Measurements from ENCODE around the gene EDC4.

The EDC4 gene

GRCh38 chr16:67930678-67931211 lies 57.9 kb downstream of the EDC4 start:
- H3K9me3 ChIP-seq (ENCODE audit: control insufficient read depth, low read length): no peaks in the 10 kb centered on the region
- peaks cover 8% of the 10 kb centered on the region for H3K4me1 ChIP-seq (ENCODE audit: control insufficient read depth, insufficient read depth, low read length)
- H3K4me3 ChIP-seq (ENCODE audit: insufficient read depth, low read depth, low read length): no peak overlapping the region
- no peaks in the 10 kb centered on the region for H3K27me3 ChIP-seq (ENCODE audit: control insufficient read depth, insufficient read depth, low read length, poor library complexity, severe bottlenecking)
- 94 to 95% methylated on average over 17 of the region's 17 CpGs for WGBS, 2 experiments
- no peaks in the 10 kb centered on the region for H3K36me3 ChIP-seq (ENCODE audit: control insufficient read depth, insufficient read depth, low read length)
- no peak overlapping the region for H3K27ac ChIP-seq (ENCODE audit: insufficient read depth, low read depth, low read length, poor library complexity, severe bottlenecking)

All from ectodermal cell (in vitro differentiated cells).